DND-41 (cell line): ENCODE measurements around the gene BOLA3.
"Not testable (repeated sequence)": the region's sequence is repeated elsewhere in the genome, so short reads cannot be mapped to it uniquely, and the experiment has no call there.

Source experiments
- ATAC-seq: fragments of 200-7000 bp; cut with Tn5 transposase; 3 replicates; pipeline ENCODE4 v1.9.1; 2021; ENCODE audit warnings: low read depth; ENCODE audit not compliant: insufficient read depth
- DNase-seq: peaks from one replicate; pipeline ENCODE4 v3.0.0-alpha.2; 2020
- H2AFZ ChIP-seq: 2 replicates; pipeline ENCODE4 v1.6.0; 2012; ENCODE audit warnings: low read depth, low read length
- H3K27ac ChIP-seq: 2 replicates; pipeline ENCODE4 v1.5.1; 2012; ENCODE audit warnings: low read length, inconsistent platforms
- H3K27me3 ChIP-seq: fragments of 200-600 bp; sonication (generic); 2 replicates; pipeline ENCODE4 v1.6.0; 2012; ENCODE audit warnings: low read length, mild to moderate bottlenecking, inconsistent platforms; ENCODE audit not compliant: insufficient read depth, poor library complexity
- H3K36me3 ChIP-seq: 2 replicates; pipeline ENCODE4 v1.5.1; 2012; ENCODE audit warnings: low read length, inconsistent platforms; ENCODE audit not compliant: insufficient read depth
- H3K4me1 ChIP-seq: 2 replicates; pipeline ENCODE4 v1.5.1; 2012; ENCODE audit warnings: mild to moderate bottlenecking, low read length; ENCODE audit not compliant: insufficient read depth
- H3K4me2 ChIP-seq: 2 replicates; pipeline ENCODE4 v1.6.0; 2012; ENCODE audit warnings: mild to moderate bottlenecking, moderate library complexity, low read length, inconsistent platforms; ENCODE audit not compliant: insufficient read depth
- H3K4me3 ChIP-seq, 2 experiments: fragments of 200-600 bp in 1 of 2; shearing (Covaris generic) in 1 of 2; 2 replicates each; pipeline ENCODE4 v1.5.1; 2012 to 2016; ENCODE audit warnings: inconsistent platforms in 2 of 2, low read length in 2 of 2, mild to moderate bottlenecking in 2 of 2, low read depth in 1 of 2, moderate library complexity in 1 of 2
- H3K79me2 ChIP-seq: 2 replicates; pipeline ENCODE4 v1.6.0; 2012; ENCODE audit warnings: low read length, inconsistent platforms; ENCODE audit not compliant: insufficient read depth
- H3K9ac ChIP-seq: 2 replicates; pipeline ENCODE4 v1.6.0; 2012; ENCODE audit warnings: low read depth, mild to moderate bottlenecking, inconsistent platforms, low read length, moderate library complexity
- H3K9me3 ChIP-seq: 2 replicates; pipeline ENCODE4 v1.5.1; 2012; ENCODE audit warnings: low read length, moderate library complexity, mild to moderate bottlenecking, inconsistent platforms; ENCODE audit not compliant: insufficient read depth, severe bottlenecking
- H4K20me1 ChIP-seq: 2 replicates; pipeline ENCODE4 v1.6.0; 2012; ENCODE audit warnings: low read length; ENCODE audit not compliant: insufficient read depth
- EZH2 ChIP-seq: IDR thresholded peaks from 3 replicates; pipeline ENCODE4 v1.6.1; 2012; ENCODE audit warnings: borderline replicate concordance, low read depth, mild to moderate bottlenecking, moderate library complexity, low read length, inconsistent platforms; ENCODE audit not compliant: severe bottlenecking
- TF ChIP-seq, protein P1 (sequence below): IDR thresholded peaks from 2 replicates; pipeline ENCODE4 v1.5.1; 2012; ENCODE audit warnings: borderline replicate concordance, low read length, moderate library complexity, mild to moderate bottlenecking; ENCODE audit not compliant: poor library complexity, severe bottlenecking; ENCODE audit errors: extremely low read depth

BOLA3 gene

DNA sequence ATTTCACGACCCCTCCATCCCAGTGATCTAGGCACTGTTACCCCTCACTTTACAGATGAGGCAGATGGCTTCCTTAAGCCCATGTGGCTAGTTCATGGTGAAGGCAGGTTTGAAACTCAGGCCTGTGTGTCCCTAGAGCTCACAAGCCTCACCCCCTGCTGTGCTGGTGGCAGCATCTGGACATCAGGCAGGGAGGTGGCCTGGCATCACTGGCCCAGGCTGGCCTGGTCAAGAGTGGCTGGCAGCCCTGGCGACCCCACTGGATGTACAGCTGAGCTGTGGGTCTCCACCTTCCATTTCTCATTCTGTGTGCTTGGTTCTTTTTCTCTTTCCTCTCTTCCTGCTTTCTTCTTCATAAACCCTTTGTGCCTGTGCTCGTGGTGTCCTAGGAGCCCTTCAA, 56.3 kb downstream of the BOLA3 start:
- Histone ChIP-seq H3K4me3 (no peak overlapping the region), H3K9me3 (no peaks in the 10 kb centered on the region), H3K27ac (no peak overlapping the region), H3K4me1 (no peaks in the 10 kb centered on the region), H3K9ac (no peak overlapping the region), H3K79me2 (no peaks in the 10 kb centered on the region), H3K27me3 (no peaks in the 10 kb centered on the region), H3K4me2 (no peak overlapping the region), H4K20me1 (peaks cover 11% of the 10 kb centered on the region; the same call in 1 of the 2 replicates), H2AFZ (no peak overlapping the region), H3K36me3 (peaks cover 93% of the 10 kb centered on the region)
- no peak for TF ChIP-seq EZH2
- TF ChIP-seq, protein P1, sequence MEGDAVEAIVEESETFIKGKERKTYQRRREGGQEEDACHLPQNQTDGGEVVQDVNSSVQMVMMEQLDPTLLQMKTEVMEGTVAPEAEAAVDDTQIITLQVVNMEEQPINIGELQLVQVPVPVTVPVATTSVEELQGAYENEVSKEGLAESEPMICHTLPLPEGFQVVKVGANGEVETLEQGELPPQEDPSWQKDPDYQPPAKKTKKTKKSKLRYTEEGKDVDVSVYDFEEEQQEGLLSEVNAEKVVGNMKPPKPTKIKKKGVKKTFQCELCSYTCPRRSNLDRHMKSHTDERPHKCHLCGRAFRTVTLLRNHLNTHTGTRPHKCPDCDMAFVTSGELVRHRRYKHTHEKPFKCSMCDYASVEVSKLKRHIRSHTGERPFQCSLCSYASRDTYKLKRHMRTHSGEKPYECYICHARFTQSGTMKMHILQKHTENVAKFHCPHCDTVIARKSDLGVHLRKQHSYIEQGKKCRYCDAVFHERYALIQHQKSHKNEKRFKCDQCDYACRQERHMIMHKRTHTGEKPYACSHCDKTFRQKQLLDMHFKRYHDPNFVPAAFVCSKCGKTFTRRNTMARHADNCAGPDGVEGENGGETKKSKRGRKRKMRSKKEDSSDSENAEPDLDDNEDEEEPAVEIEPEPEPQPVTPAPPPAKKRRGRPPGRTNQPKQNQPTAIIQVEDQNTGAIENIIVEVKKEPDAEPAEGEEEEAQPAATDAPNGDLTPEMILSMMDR: no peak
- ATAC-seq (no peak), DNase-seq (no peak)

DNA sequence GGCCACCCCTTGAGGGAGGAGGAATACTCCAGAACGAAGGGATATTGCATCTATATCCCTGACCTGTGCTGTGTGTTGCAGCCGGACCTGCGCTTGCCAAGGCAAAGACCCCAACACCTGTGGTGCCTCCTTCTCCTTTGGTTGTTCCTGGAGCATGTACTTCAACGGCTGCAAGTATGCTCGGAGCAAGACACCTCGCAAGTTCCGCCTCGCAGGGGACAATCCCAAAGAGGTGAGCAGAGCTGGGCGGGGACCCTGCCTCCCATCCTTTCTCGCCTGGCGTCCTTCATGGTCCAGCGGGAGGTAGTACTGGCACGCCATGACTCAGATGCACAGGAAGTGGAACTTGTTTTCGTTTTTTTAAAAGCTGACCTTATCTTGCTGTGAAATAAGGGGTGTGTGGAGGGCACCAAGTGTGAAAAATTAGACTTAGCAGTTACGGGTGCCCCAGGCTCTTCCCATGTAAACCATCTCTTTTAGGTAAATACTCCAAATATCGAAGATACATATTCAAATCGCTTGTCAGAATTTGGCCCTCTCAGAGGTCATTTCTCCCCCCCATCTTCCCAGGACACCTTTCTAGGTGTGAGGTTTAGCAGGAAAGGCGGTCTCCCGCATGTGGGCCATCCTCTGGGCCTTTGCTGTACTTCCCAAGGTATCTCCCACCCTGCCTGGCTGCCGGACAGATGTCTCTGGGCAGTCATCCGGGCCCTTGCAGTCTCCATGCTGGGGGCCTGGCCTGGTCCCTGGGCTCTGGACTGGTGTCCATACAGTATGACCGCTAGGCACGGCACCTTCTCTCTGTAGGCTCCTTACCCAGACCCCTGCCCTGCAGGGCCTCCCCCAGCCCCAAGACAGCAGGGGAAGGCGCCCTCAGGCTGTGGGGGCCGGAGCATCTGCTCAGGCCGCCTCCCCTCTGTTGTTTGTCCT, 57.6 kb downstream of the BOLA3 start:
- Histone ChIP-seq H3K4me2 (no peak overlapping the region), H4K20me1 (peaks cover 11% of the 10 kb centered on the region; the same call in 1 of the 2 replicates), H3K36me3 (peaks cover 95% of the 10 kb centered on the region), H3K9ac (no peak overlapping the region), H3K4me1 (no peaks in the 10 kb centered on the region), H3K79me2 (no peaks in the 10 kb centered on the region), H3K4me3 (no peak overlapping the region), H3K27me3 (no peaks in the 10 kb centered on the region), H3K9me3 (no peaks in the 10 kb centered on the region), H3K27ac (no peak overlapping the region), H2AFZ (no peak overlapping the region)
- TF ChIP-seq, protein P1: no peak
- no peak for TF ChIP-seq EZH2
- DNase-seq (no peak), ATAC-seq (no peak)

DNA sequence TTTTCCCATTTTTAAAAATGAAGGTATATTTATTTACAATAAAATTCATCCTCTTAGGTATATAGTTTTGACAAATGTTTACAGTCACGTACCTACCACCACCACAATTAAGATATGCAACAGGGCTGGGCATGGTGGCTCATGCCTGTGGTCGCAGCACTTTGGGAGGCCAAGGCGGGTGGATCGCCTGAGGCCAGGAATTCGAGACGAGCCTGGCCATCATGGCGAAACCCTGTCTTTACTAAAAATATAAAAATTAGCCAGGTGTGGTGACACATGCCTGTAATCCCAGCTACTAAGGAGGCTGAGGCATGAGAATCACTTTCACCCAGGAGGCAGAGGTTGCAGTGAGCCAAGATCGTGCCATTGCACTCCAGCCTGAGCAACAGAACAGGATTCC, 59.0 kb downstream of the BOLA3 start:
- H3K27ac ChIP-seq, H3K4me1 ChIP-seq, H3K9ac ChIP-seq, H2AFZ ChIP-seq, H3K4me3 ChIP-seq, H3K9me3 ChIP-seq, H3K79me2 ChIP-seq, H3K4me2 ChIP-seq, ATAC-seq, DNase-seq, H3K27me3 ChIP-seq: not testable (repeated sequence)
- Histone ChIP-seq H4K20me1 (peaks cover 14% of the 10 kb centered on the region; the same call in 1 of the 2 replicates), H3K36me3 (peaks cover 92% of the 10 kb centered on the region)

DNA sequence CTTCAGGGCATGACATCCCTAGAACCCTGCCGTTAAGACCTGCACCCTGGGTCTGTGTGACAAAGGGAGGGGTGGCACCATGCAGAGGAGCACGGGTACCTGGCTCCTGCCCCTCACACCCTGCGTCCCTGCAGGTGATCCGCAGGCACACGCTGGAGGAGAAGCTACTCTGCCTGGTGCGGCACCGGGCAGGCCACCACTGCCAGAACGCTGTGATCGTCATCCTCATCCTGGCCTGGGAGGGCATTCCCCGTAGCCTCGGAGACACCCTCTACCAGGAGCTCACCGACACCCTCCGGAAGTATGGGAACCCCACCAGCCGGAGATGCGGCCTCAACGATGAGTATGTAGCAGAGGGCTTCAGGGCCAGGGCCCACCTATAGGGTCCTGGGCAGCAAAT, 60.0 kb downstream of the BOLA3 start:
- TF ChIP-seq EZH2: no peak
- TF ChIP-seq, protein P1: no peak
- H2AFZ ChIP-seq: no peak overlapping the region
- peaks cover 92% of the 10 kb centered on the region for H3K36me3 ChIP-seq
- H4K20me1 ChIP-seq: peaks cover 13% of the 10 kb centered on the region; the same call in 1 of the 2 replicates
- no peaks in the 10 kb centered on the region for H3K9me3 ChIP-seq
- no peaks in the 10 kb centered on the region for H3K27me3 ChIP-seq
- DNase-seq (no peak), ATAC-seq (no peak)
- no peaks in the 10 kb centered on the region for H3K79me2 ChIP-seq
- H3K4me1 ChIP-seq: no peaks in the 10 kb centered on the region
- no peak overlapping the region for H3K4me2 ChIP-seq
- no peak overlapping the region for H3K4me3 ChIP-seq
- H3K9ac ChIP-seq: no peak overlapping the region
- H3K27ac ChIP-seq: no peak overlapping the region
